ENCODE data around the gene PKM.

- TF ChIP-seq CTCF (IDR thresholded peaks at IDR 0.05), result no peak
- no peak for TF ChIP-seq POLR2A (IDR thresholded peaks at IDR 0.05)
Measured at GRCh38 chr15:72176743-72177142, 54.2 kb downstream of the PKM start.

Data from Peyer's patch (tissue), 4 donors.